ENCODE data around the gene TAF1B. TPM values are rescaled to one million over a fixed set of nuclear protein-coding genes. Genes with fewer than 3 reads are reported as not detected.

The TAF1B gene
- total and polyA plus RNA-seq, 2 experiments from 2014 or later, result 8.0 to 19.4 TPM

DNA sequence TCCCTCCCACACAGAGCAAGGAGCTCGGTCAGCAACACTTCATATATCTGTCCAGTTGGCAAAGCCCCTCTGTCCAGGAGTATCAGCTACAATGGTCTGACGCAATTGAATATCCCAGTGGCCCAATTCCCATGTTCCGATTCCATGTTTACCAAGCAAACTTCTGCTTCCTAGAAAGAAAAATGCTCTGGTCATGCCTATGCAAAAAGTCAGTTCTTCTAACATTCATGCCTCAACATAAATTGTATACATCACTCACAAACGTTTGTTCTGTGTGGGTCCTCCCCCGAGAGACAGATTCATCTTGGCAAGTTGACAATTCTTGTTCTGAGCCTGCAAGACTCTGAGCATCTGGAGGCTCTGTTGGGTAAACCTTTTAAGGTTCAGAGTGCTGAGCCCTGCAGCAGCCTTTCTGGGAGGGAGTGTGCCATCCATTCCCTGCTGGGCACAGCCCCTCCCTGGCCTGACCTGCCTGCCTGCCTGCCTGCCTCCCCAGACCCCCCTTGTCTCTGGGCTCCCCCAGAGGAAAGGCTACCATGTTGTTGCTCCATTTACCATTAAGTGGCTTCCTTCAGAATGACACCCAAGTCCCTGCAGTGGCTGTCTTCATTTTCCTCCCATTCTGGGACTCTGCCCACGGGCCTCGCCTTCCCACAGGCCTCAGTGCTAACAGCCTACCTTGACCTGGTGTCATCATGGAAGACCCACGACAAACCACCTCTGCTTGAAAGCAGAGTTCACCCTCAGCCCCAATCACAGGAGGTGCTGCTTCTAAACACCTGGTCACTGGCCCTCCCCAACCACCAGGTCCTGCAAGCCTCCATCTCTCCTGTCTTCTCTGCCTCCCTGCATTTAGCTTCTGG is 37.6 kb upstream of the TAF1B start:
- Histone ChIP-seq H3K27me3 (no peaks in the 10 kb centered on the region), H3K36me3 (replicated peaks; ENCODE audit: insufficient read depth, low read depth) (no peaks in the 10 kb centered on the region), H4K20me1 (ENCODE audit: insufficient read depth, poor library complexity, severe bottlenecking) (no peaks in the 10 kb centered on the region), H3K9me3 (ENCODE audit: low read depth) (no peaks in the 10 kb centered on the region), H3K9me2 (replicated peaks; ENCODE audit: insufficient read depth) (no peaks in the 10 kb centered on the region), H3K4me2 (no peak overlapping the region), H3K4me1 (ENCODE audit: insufficient read depth) (peaks cover 5% of the 10 kb centered on the region), H2AFZ (no peak overlapping the region), H3K4me3 (no peak overlapping the region), H3K79me2 (no peaks in the 10 kb centered on the region), H3K27ac (no peak overlapping the region)
- 64% methylated on average over 8 of the region's 8 CpGs for WGBS (ENCODE audit: low lambda C conversion rate, missing lambda C conversion rate)
- DNase-seq (ENCODE audit: low spot score), result no peak
- no peak for TF ChIP-seq EZH2 (IDR thresholded peaks at IDR 0.05; ENCODE audit: borderline replicate concordance)
- no peak for TF ChIP-seq EZH2phosphoT487 (IDR thresholded peaks at IDR 0.05; ENCODE audit: low read depth, severe bottlenecking, unreplicated experiment)
- TF ChIP-seq, protein P1, sequence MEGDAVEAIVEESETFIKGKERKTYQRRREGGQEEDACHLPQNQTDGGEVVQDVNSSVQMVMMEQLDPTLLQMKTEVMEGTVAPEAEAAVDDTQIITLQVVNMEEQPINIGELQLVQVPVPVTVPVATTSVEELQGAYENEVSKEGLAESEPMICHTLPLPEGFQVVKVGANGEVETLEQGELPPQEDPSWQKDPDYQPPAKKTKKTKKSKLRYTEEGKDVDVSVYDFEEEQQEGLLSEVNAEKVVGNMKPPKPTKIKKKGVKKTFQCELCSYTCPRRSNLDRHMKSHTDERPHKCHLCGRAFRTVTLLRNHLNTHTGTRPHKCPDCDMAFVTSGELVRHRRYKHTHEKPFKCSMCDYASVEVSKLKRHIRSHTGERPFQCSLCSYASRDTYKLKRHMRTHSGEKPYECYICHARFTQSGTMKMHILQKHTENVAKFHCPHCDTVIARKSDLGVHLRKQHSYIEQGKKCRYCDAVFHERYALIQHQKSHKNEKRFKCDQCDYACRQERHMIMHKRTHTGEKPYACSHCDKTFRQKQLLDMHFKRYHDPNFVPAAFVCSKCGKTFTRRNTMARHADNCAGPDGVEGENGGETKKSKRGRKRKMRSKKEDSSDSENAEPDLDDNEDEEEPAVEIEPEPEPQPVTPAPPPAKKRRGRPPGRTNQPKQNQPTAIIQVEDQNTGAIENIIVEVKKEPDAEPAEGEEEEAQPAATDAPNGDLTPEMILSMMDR (IDR thresholded peaks at IDR 0.05; ENCODE audit: poor library complexity), result no peak

DNA sequence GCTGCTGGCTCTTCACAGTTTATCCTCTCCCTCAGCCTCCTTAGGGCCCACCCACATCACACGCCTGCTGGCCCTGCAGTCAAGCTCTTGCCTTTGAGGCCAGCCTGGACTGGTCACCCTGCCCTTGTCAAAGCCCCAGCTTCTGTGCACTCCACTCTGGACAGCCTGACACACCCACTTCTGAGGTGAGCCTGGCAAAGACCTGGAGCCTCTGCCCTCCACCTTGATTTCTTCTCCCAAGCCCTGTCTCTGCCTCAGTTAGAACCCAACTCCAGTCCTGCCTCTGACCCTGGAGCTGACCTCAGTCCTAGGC is 37.0 kb upstream of the TAF1B start:
- no peak for DNase-seq (ENCODE audit: low spot score)
- peaks cover 3% of the 10 kb centered on the region for H3K4me1 ChIP-seq (ENCODE audit: insufficient read depth)
- no peaks in the 10 kb centered on the region for H3K9me2 ChIP-seq (replicated peaks; ENCODE audit: insufficient read depth)
- no peaks in the 10 kb centered on the region for H3K27me3 ChIP-seq
- H3K79me2 ChIP-seq, result no peaks in the 10 kb centered on the region
- H3K9me3 ChIP-seq (ENCODE audit: low read depth), result no peaks in the 10 kb centered on the region
- no peaks in the 10 kb centered on the region for H4K20me1 ChIP-seq (ENCODE audit: insufficient read depth, poor library complexity, severe bottlenecking)
- H3K4me2 ChIP-seq, result no peak overlapping the region
- H3K27ac ChIP-seq, result no peak overlapping the region
- no peak for TF ChIP-seq EZH2phosphoT487 (IDR thresholded peaks at IDR 0.05; ENCODE audit: low read depth, severe bottlenecking, unreplicated experiment)
- TF ChIP-seq, protein P1 (IDR thresholded peaks at IDR 0.05; ENCODE audit: poor library complexity), result no peak
- no peak for TF ChIP-seq EZH2 (IDR thresholded peaks at IDR 0.05; ENCODE audit: borderline replicate concordance)
- WGBS (ENCODE audit: low lambda C conversion rate, missing lambda C conversion rate), result 91% methylated on average over 1 of the region's 1 CpG
- H3K36me3 ChIP-seq (replicated peaks; ENCODE audit: insufficient read depth, low read depth), result no peaks in the 10 kb centered on the region
- H2AFZ ChIP-seq, result no peak overlapping the region
- H3K4me3 ChIP-seq, result no peak overlapping the region

DNA sequence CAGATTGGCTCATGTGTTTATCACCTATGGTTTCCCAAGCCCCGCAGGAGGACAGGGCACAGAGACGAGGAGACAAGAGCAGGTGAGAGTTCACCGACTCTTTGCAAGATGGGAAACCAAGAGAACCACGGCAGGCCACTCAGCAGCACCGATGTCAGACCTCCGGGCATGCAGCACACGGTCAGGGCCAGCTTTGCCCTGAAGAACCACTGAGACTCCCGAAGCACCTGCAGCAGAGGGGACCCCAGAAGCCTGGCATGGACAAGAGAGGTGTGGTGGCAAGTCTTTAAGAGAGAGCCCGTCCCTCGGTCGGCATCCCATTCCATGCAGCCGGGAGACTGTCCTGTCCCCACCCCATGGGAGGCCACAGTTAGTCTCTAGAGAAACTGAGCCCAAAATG is 36.6 kb upstream of the TAF1B start:
- no peaks in the 10 kb centered on the region for H3K27me3 ChIP-seq
- H3K4me2 ChIP-seq, result no peak overlapping the region
- 96% methylated on average over 12 of the region's 12 CpGs for WGBS (ENCODE audit: low lambda C conversion rate, missing lambda C conversion rate)
- no peak for DNase-seq (ENCODE audit: low spot score)
- no peaks in the 10 kb centered on the region for H3K9me3 ChIP-seq (ENCODE audit: low read depth)
- TF ChIP-seq EZH2phosphoT487 (IDR thresholded peaks at IDR 0.05; ENCODE audit: low read depth, severe bottlenecking, unreplicated experiment), result no peak
- H3K79me2 ChIP-seq, result no peaks in the 10 kb centered on the region
- no peaks in the 10 kb centered on the region for H3K36me3 ChIP-seq (replicated peaks; ENCODE audit: insufficient read depth, low read depth)
- no peaks in the 10 kb centered on the region for H3K4me1 ChIP-seq (ENCODE audit: insufficient read depth)
- no peaks in the 10 kb centered on the region for H4K20me1 ChIP-seq (ENCODE audit: insufficient read depth, poor library complexity, severe bottlenecking)
- H3K9me2 ChIP-seq (replicated peaks; ENCODE audit: insufficient read depth), result no peaks in the 10 kb centered on the region
- H3K4me3 ChIP-seq, result no peak overlapping the region
- no peak overlapping the region for H2AFZ ChIP-seq
- no peak overlapping the region for H3K27ac ChIP-seq

DNA sequence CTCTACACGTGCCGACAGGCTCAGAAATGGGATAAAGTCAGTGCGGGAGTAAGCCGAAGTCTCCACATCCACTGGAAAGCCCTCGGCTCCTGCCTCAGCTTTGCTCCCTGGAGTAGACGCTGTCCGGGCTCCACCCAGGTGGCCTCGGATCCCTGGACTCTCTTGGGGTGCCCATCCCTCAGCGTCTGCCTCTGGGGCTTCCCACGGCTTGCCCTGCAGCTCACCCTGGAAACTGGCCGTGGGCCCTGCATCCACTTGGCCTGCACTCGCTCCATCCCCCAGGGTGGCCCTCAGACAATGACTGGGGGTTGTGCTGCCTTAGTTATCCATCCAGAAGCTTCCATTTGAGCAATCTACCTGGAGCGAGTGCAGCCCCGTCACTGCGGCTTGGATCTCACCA is 36.2 kb upstream of the TAF1B start:
- 95% methylated on average over 15 of the region's 15 CpGs for WGBS (ENCODE audit: low lambda C conversion rate, missing lambda C conversion rate)
- Histone ChIP-seq H3K9me3 (ENCODE audit: low read depth) (no peaks in the 10 kb centered on the region), H3K36me3 (replicated peaks; ENCODE audit: insufficient read depth, low read depth) (no peaks in the 10 kb centered on the region), H4K20me1 (ENCODE audit: insufficient read depth, poor library complexity, severe bottlenecking) (no peaks in the 10 kb centered on the region), H3K79me2 (no peaks in the 10 kb centered on the region), H3K27me3 (no peaks in the 10 kb centered on the region), H3K4me2 (no peak overlapping the region), H3K4me3 (no peak overlapping the region), H2AFZ (no peak overlapping the region), H3K27ac (no peak overlapping the region), H3K4me1 (ENCODE audit: insufficient read depth) (no peaks in the 10 kb centered on the region), H3K9me2 (replicated peaks; ENCODE audit: insufficient read depth) (no peaks in the 10 kb centered on the region)
- DNase-seq (ENCODE audit: low spot score), result no peak
- TF ChIP-seq EZH2 (IDR thresholded peaks at IDR 0.05; ENCODE audit: borderline replicate concordance) (no peak), EZH2phosphoT487 (IDR thresholded peaks at IDR 0.05; ENCODE audit: low read depth, severe bottlenecking, unreplicated experiment) (no peak)
